ENCODE data around the gene LPCAT4.
"Not testable (repeated sequence)": the region's sequence is repeated elsewhere in the genome, so short reads cannot be mapped to it uniquely, and the experiment has no call there.

Gene LPCAT4

GRCh38 chr15:34367101-34368081, at the start of gene LPCAT4:
LPCAT4 (minus strand) TSS chr15:34367196; CDS start chr15:34367100, 96 bp downstream.
- peak; percentile 33 for DNase-seq

DNA sequence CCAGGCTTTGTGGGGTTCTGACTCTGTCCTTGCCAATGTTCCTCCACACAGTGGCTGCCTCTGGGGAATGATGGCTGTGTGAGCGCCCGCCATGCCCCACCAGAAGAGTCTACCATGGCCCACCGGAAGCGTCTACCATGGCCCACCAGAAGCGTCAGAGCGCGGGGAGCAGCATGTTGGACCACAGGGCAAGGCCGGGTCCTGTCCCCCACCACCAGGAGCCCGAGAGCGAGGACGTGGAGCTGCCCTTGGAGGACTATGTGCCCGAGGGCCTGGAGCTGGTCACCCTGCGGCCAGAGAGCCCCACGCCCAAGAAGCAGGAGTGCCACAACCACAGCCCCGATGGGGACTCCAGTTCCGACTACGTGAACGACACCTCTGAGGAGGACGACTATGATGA, 42.5 kb upstream of the LPCAT4 start:
- not testable (repeated sequence) for DNase-seq

DNA sequence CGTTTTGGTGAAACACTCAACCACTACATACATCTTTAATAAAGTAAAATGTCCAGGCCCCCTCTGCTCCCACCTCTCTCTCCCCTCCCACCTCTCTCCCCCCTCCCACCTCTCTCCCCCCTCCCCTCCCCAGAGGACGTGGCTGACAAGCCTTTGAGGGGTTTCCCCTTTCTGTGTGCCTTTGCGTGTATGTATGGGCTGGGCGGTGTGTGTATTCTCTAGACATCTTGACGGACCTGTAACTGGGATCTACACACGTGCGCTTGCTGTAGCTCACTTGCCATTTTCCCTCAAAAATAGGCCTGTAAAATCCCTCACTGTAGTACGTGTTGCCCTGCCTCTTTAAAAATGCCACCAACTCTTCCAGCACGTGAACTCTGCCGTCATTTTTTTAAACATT, 42.0 kb upstream of the LPCAT4 start:
- not testable (repeated sequence) for DNase-seq

GRCh38 chr15:34403899-34404298, 36.9 kb upstream of the LPCAT4 start:
- not testable (repeated sequence) for DNase-seq

GRCh38 chr15:34403160-34403598, 36.2 kb upstream of the LPCAT4 start:
- DNase-seq, result not testable (repeated sequence)

- not testable (repeated sequence) for DNase-seq
Measured at GRCh38 chr15:34397637-34398259, 30.8 kb upstream of the LPCAT4 start.

DNA sequence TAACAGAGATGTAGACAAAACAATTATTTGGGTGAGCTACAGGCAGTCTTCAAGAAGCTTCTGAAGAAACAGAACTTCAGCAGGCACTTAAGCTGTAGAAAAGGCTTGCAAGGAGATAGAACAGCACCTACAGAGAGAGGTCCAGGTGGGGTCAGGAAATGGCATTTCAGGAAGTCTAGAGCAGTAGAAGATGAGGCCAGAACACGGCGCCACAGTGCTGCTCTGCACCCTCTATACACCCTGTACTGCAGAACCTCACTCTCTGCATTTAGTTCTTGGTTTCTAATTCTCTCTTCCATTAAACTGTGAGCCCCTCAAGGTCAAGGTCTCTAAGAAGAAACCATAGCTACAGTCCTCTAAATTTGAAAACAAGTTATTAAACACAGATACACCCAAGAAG, 26.0 kb upstream of the LPCAT4 start:
- not testable (repeated sequence) for DNase-seq

DNA sequence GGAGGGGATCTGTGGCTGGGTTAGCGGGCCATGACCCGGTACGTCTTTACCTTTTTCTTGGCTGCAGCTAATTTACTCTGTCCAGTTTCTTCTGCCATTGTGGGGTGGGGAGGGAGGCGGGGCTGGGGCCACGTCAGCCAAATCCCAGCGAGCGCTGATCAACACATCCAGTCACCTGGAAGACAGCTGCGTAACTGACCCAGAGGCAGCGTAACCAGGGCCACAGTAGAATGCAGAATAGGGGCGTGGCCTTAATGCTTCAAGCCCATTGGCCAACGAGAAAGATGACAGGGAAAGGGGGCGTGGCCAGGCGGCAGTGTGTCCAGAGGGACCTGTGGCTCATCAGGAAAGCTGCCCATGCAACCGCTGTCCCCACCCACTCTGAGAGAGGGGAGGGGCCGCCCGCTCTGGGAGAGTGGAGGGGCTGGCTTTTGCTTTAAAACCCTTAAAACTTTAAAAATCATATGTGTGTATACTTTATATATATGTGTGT, 22.6 kb upstream of the LPCAT4 start:
- DNase-seq, result not testable (repeated sequence)

GRCh38 chr15:34381829-34382521, 15.0 kb upstream of the LPCAT4 start:
- not testable (repeated sequence) for DNase-seq

DNA sequence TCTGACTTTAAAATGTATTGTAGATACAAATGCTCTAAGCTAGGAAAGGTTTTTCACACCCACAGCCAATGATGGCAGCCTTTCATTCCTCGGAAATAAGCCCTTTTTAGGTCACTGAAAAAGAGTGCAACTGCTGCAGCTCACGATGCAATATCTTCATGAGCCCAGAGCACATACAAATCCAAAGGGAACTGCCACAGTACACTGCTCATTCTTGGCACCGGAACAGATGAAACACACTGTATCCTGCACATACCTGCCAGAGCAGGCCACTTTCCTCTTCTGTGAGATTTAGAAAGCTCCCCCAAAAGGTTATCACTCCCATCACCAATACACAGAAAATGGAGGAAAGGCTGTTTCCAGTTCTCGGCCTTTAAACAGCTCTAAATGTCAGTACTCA, 13.5 kb upstream of the LPCAT4 start:
- not testable (repeated sequence) for DNase-seq

- DNase-seq, result no peak
Measured at GRCh38 chr15:34376856-34377255, 9.9 kb upstream of the LPCAT4 start.

DNA sequence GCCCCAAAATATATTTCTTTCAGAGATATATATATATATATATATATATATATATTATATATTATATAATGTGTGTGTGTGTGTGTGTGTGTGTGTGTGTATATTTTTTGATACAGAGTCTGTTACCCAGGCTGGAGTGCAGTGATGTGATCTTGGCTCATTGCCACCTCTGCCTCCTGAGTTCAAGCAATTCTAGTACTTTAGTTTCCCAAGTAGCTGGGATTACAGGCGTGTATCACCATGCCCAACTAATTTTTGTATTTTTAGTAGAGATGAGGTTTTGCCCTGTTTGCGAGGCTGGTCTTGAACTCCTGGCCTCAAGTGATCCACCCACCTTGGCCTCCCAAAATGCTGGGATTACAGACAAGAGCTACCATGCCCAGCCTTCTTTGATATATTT, 8.5 kb upstream of the LPCAT4 start:
- not testable (repeated sequence) for DNase-seq

GRCh38 chr15:34374816-34375215, 7.8 kb upstream of the LPCAT4 start:
- no peak for DNase-seq

GRCh38 chr15:34373951-34374350, 7.0 kb upstream of the LPCAT4 start:
- DNase-seq, result no peak

DNA sequence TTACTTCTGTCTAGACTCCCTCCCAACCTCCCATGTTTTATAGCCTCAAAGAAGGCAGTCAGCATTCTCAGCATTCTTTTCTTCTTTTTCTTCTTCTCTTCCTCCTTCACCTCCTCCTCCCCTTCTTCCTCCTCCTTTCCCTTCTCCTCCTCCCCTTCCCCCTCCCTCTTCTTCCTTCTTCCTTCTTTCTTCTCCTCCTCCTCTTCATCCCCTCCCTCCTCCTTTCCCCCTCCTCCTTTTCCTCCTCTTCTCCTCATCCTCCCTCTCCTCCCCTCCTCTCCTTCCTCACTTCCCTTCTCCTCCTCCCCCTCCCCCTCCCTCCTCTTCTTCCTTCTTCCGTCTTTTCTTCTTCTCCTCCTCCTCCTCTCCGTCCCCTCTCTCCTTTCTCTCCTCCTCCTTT, 3.6 kb upstream of the LPCAT4 start:
- no peak for DNase-seq

DNA sequence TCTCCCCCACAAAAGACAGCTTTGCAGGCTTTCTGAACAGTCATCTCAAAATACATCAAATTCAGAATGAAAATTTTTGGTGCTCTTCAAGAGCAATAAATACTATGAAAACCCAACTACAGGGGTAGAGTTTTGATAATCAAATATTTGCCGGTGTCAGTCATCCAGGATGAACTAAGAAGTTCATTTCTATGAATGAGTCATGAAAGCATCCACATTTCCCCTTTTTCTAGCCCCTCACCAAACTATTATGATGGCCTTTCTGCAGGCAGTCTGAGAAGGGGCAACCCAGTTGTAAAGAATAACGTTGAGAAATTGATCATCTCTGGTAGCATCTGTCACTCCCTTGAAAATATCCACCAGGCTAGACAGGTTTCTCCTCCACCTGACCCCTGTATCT, 3.1 kb upstream of the LPCAT4 start:
- DNase-seq, result no peak

GRCh38 chr15:34366271-34367065, 528 bp downstream of the LPCAT4 start:
- no peak for DNase-seq

DNA sequence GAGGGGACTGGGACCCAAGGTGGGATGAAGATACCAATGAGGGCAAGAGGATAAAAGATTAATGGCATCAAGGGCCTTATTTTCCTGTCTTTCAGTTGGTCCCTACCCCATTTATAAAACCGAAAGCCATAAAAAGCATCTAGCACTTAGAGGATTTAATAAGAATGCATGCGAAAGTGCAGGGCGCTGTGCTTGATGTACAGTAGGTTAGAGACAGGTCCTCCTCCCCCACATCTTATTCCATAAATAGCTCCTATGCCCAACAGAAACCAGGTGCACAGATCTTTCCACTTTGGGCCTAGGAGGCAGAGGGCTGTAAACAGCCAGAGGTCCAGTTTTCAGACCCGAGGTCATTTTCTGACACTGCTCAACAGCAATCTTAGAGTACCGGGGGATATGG, 1.2 kb downstream of the LPCAT4 start:
- no peak for DNase-seq

DNA sequence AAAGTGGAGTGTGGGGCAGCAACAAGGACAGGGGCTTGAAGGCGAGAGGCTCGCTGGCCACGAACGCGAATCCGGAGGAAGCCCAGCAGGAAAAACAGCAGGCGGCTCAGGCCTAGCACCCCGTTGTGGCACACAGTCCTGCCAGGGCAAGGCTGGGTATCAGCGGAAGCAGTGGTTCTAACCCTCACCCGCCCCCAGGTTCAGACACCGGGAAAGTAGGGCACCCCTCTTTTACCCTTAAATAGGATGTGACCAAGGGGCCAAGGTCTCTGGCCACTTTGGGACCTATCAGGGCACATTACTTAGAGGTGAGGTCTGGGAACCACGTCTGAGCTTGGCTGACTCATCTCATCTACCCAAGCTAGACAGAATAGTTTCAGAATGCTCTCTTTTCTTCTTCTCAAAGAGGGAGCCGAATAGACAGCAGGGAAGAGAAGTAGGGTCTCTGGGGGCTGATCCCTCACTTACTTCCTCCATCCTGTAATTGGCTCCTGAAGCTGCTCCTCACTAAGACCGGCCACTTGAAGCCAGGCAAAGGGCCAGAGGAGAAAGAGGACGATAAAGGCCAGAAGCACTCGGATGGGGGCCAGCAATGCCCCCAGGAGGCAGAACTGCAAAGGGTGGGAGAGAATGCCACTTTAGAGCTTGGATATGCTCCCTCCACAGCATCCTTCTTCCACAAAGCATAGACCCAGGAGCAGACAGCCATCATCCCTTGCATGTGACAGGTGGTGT, 1.7 kb downstream of the LPCAT4 start:
- DNase-seq, result no peak

DNA sequence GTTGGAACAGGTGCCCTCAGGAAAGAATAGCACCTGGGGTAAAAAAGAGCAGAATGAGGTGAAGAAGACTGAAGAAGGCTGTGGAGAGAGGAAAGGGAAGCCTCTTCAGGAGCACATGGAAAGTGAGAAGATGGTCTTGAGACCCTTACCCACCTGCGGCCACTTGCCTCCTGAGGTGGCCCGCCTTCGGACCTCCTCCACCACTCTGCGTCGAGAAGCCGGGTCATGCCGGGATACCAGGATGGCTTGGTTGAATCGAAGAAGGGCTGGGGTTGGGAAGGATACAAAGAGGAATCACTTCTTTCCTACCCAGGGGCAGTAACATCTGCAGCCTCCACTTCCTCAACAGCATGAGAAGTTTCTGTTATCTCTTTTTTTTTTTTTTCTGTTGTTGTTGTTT, 3.0 kb downstream of the LPCAT4 start:
- DNase-seq, result no peak

GRCh38 chr15:34362047-34362773, 4.8 kb downstream of the LPCAT4 start:
- no peak for DNase-seq

Data from NCI-H524 treated with DMSO at 0.1 percent for 48 hours (cell line).